Measurements from ENCODE around the gene ANGPT4.
A peak's percentile ranks its signal among the peaks of the same experiment; 100 is the strongest.

DNA sequence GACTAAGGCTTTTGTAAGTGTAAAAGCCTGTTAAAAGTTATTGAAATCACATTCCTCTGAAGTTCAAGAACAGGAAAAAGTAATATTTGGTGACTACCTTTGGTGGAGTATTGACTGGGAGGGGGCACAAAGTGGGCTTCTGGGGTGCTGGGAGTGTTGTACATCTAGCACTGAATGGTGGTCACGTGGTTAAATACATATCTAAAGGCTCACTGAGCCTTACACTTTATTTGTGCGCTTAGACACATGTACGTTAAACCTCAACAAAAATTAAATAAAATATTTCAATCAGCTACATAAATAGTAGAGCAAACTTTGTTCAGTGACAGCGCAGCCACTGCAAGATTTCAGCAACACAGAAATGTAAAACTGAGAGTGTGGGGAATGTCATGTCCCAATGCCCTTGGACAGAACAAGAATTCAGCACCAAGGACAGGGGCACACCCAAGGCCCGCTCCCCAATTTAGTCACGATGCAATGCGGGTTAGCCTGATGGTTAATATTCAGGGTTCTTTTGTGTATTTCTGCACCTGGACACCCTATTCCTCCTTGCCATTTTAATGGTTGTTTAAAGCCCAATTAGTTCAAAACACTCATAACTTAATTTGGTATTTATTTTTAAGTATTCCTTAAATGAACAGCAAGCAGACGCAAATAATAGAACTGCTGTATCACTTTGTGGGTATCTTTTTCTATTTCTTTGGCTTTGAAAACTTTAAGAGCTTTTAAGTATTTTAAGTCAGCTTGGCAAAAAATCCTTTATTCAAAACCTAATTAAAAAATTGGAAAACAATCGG is 37.4 kb downstream of the ANGPT4 start:
- TF ChIP-seq ZNF317 (CRISPR knock-in tag; IDR thresholded peaks at IDR 0.05; ENCODE audit: borderline replicate concordance, low read depth) (no peak), ZNF232 (CRISPR knock-in tag; IDR thresholded peaks at IDR 0.05) (0 out of 2 replicates have a peak, but pooled peaks have one; percentile 38)
- TF ChIP-seq, protein P1, sequence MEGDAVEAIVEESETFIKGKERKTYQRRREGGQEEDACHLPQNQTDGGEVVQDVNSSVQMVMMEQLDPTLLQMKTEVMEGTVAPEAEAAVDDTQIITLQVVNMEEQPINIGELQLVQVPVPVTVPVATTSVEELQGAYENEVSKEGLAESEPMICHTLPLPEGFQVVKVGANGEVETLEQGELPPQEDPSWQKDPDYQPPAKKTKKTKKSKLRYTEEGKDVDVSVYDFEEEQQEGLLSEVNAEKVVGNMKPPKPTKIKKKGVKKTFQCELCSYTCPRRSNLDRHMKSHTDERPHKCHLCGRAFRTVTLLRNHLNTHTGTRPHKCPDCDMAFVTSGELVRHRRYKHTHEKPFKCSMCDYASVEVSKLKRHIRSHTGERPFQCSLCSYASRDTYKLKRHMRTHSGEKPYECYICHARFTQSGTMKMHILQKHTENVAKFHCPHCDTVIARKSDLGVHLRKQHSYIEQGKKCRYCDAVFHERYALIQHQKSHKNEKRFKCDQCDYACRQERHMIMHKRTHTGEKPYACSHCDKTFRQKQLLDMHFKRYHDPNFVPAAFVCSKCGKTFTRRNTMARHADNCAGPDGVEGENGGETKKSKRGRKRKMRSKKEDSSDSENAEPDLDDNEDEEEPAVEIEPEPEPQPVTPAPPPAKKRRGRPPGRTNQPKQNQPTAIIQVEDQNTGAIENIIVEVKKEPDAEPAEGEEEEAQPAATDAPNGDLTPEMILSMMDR (IDR thresholded peaks at IDR 0.05): no peak

All from WTC11 (cell line).